HEK293 (cell line): ENCODE data around the gene STK11.

Experiments
- CTCF ChIP-seq: fragments of 450-650 bp; formaldehyde crosslinking; IDR thresholded peaks from 2 replicates; pipeline ENCODE4 v1.5.1; 2016; ENCODE audit warnings: missing biosample characterization, missing genetic modification characterization
- GLIS1 ChIP-seq: fragments of 450-650 bp; formaldehyde crosslinking; IDR thresholded peaks from 2 replicates; pipeline ENCODE4 v1.5.1; 2016; ENCODE audit warnings: missing biosample characterization, missing genetic modification characterization
- GLIS2 ChIP-seq: fragments of 450-650 bp; formaldehyde crosslinking; IDR thresholded peaks from 2 replicates; pipeline ENCODE4 v1.5.1; 2016; ENCODE audit warnings: missing biosample characterization, missing genetic modification characterization
- HOXD13 ChIP-seq: sonication (generic); formaldehyde crosslinking; IDR thresholded peaks from 2 replicates; pipeline ENCODE4 v1.8.0; 2022; ENCODE audit warnings: missing genetic modification reagents, borderline replicate concordance
- MEIS1 ChIP-seq: sonication (generic); formaldehyde crosslinking; IDR thresholded peaks from 2 replicates; pipeline ENCODE4 v1.8.1; 2022; ENCODE audit warnings: missing genetic modification reagents, mild to moderate bottlenecking, borderline replicate concordance
- PRDM10 ChIP-seq: fragments of 450-650 bp; formaldehyde crosslinking; IDR thresholded peaks from 2 replicates; pipeline ENCODE4 v1.5.1; 2016; ENCODE audit warnings: missing biosample characterization, missing genetic modification characterization
- SCRT2 ChIP-seq: fragments of 450-650 bp; formaldehyde crosslinking; IDR thresholded peaks from 2 replicates; pipeline ENCODE4 v1.5.1; 2016; ENCODE audit warnings: missing biosample characterization, missing genetic modification characterization
- SP7 ChIP-seq: fragments of 450-650 bp; formaldehyde crosslinking; IDR thresholded peaks from 2 replicates; pipeline ENCODE4 v1.5.1; 2016; ENCODE audit warnings: missing biosample characterization, missing genetic modification characterization
- TRIM28 ChIP-seq: IDR thresholded peaks from 2 replicates; pipeline ENCODE4 v1.6.1; 2011; ENCODE audit warnings: low read length, control low read depth, borderline replicate concordance
- ZBTB17 ChIP-seq: fragments of 450-650 bp; formaldehyde crosslinking; IDR thresholded peaks from 2 replicates; pipeline ENCODE4 v1.5.1; 2016; ENCODE audit warnings: missing biosample characterization, missing genetic modification characterization
- ZBTB26 ChIP-seq: fragments of 450-650 bp; formaldehyde crosslinking; optimal IDR thresholded peaks from 2 replicates; pipeline ENCODE3; 2016; ENCODE audit warnings: missing biosample characterization, mild to moderate bottlenecking, missing genetic modification characterization
- ZBTB8A ChIP-seq: fragments of 450-650 bp; formaldehyde crosslinking; IDR thresholded peaks from 2 replicates; pipeline ENCODE4 v1.5.1; 2016; ENCODE audit warnings: missing biosample characterization, missing genetic modification characterization
- ZFP37 ChIP-seq: fragments of 450-650 bp; formaldehyde crosslinking; IDR thresholded peaks from 2 replicates; pipeline ENCODE4 v1.5.1; 2016; ENCODE audit warnings: missing biosample characterization, missing genetic modification characterization
- ZFP41 ChIP-seq: fragments of 450-650 bp; formaldehyde crosslinking; IDR thresholded peaks from 2 replicates; pipeline ENCODE4 v1.5.1; 2016; ENCODE audit warnings: missing biosample characterization, missing genetic modification characterization, borderline replicate concordance
- ZNF132 ChIP-seq: fragments of 450-650 bp; formaldehyde crosslinking; IDR thresholded peaks from 2 replicates; pipeline ENCODE4 v1.5.1; 2017; ENCODE audit warnings: missing biosample characterization, missing genetic modification characterization, borderline replicate concordance
- ZNF16 ChIP-seq: fragments of 450-650 bp; formaldehyde crosslinking; IDR thresholded peaks from 2 replicates; pipeline ENCODE4 v1.5.1; 2016; ENCODE audit warnings: low read depth, missing biosample characterization, missing genetic modification characterization
- ZNF174 ChIP-seq: fragments of 450-650 bp; formaldehyde crosslinking; IDR thresholded peaks from 2 replicates; pipeline ENCODE4 v1.5.0; 2017; ENCODE audit warnings: missing biosample characterization, mild to moderate bottlenecking, missing genetic modification characterization
- ZNF2 ChIP-seq: fragments of 450-650 bp; formaldehyde crosslinking; IDR thresholded peaks from 2 replicates; pipeline ENCODE4 v1.5.1; 2016; ENCODE audit warnings: missing biosample characterization, missing genetic modification characterization
- ZNF24 ChIP-seq: fragments of 450-650 bp; formaldehyde crosslinking; IDR thresholded peaks from 2 replicates; pipeline ENCODE4 v1.5.1; 2016; ENCODE audit warnings: missing biosample characterization, missing genetic modification characterization
- ZNF292 ChIP-seq: fragments of 450-650 bp; formaldehyde crosslinking; IDR thresholded peaks from 2 replicates; pipeline ENCODE4 v1.5.1; 2016; ENCODE audit warnings: low read depth, missing biosample characterization, missing genetic modification characterization, borderline replicate concordance
- ZNF341 ChIP-seq: fragments of 450-650 bp; formaldehyde crosslinking; IDR thresholded peaks from 2 replicates; pipeline ENCODE4; 2016; ENCODE audit warnings: low read depth, missing biosample characterization, missing genetic modification characterization
- ZNF404 ChIP-seq: fragments of 450-650 bp; formaldehyde crosslinking; IDR thresholded peaks from 2 replicates; pipeline ENCODE4 v1.5.1; 2017; ENCODE audit warnings: missing biosample characterization, missing genetic modification characterization
- ZNF473 ChIP-seq: fragments of 450-650 bp; formaldehyde crosslinking; IDR thresholded peaks from 2 replicates; pipeline ENCODE4 v1.5.1; 2017; ENCODE audit warnings: missing biosample characterization, missing genetic modification characterization
- ZNF513 ChIP-seq: fragments of 450-650 bp; IDR thresholded peaks from 2 replicates; pipeline ENCODE4 v1.5.1; 2018; ENCODE audit warnings: missing biosample characterization, missing genetic modification characterization
- ZNF555 ChIP-seq: fragments of 450-650 bp; formaldehyde crosslinking; conservative IDR thresholded peaks from 2 replicates; pipeline ENCODE4 v1.5.1; 2017; ENCODE audit warnings: missing biosample characterization, mild to moderate bottlenecking, missing genetic modification characterization, inconsistent platforms
- ZNF585B ChIP-seq: fragments of 450-650 bp; formaldehyde crosslinking; IDR thresholded peaks from 2 replicates; pipeline ENCODE4 v1.5.1; 2016; ENCODE audit warnings: missing biosample characterization, missing genetic modification characterization
- ZNF596 ChIP-seq: fragments of 450-650 bp; IDR thresholded peaks from 2 replicates; pipeline ENCODE4 v1.5.0; 2018; ENCODE audit warnings: missing biosample characterization, mild to moderate bottlenecking, missing genetic modification characterization, moderate library complexity
- ZNF600 ChIP-seq: fragments of 450-650 bp; formaldehyde crosslinking; IDR thresholded peaks from 2 replicates; pipeline ENCODE4 v1.5.1; 2016; ENCODE audit warnings: missing biosample characterization, missing genetic modification characterization
- ZNF660 ChIP-seq: fragments of 450-650 bp; IDR thresholded peaks from 2 replicates; pipeline ENCODE4 v1.5.1; 2018; ENCODE audit warnings: missing biosample characterization, mild to moderate bottlenecking, missing genetic modification characterization
- ZNF692 ChIP-seq: fragments of 450-650 bp; formaldehyde crosslinking; IDR thresholded peaks from 2 replicates; pipeline ENCODE4 v1.5.1; 2016; ENCODE audit warnings: missing biosample characterization, missing genetic modification characterization
- ZNF830 ChIP-seq: fragments of 450-650 bp; IDR thresholded peaks from 2 replicates; pipeline ENCODE4 v1.5.0; 2018; ENCODE audit warnings: missing biosample characterization, missing genetic modification characterization, low read depth, mild to moderate bottlenecking, moderate library complexity
- ZSCAN23 ChIP-seq: fragments of 450-650 bp; formaldehyde crosslinking; IDR thresholded peaks from 2 replicates; pipeline ENCODE4 v1.5.1; 2016; ENCODE audit warnings: missing biosample characterization, missing genetic modification characterization

The STK11 gene

GRCh38 chr19:1267477-1268225 is 62.1 kb downstream of the STK11 start (continued):
- TF ChIP-seq ZNF596 = no peak
- no peak for TF ChIP-seq MEIS1
- TF ChIP-seq ZNF16 (tag by site-specific recombination) = no peak
- no peak for TF ChIP-seq TRIM28
- no peak for TF ChIP-seq ZNF132 (tag by site-specific recombination)
- TF ChIP-seq ZNF24 (tag by site-specific recombination) = peak; percentile 100
- peak; percentile 36 for TF ChIP-seq ZNF341 (tag by site-specific recombination)
- TF ChIP-seq ZFP37 (tag by site-specific recombination) = no peak
- no peak for TF ChIP-seq ZFP41
- no peak for TF ChIP-seq ZNF830 (tag by site-specific recombination)
- TF ChIP-seq ZNF174 (tag by site-specific recombination) = no peak
- no peak for TF ChIP-seq ZSCAN23 (tag by site-specific recombination)
- TF ChIP-seq ZBTB26 (tag by site-specific recombination) = no peak
- no peak for TF ChIP-seq ZNF513 (tag by site-specific recombination)
- TF ChIP-seq ZNF473 (tag by site-specific recombination) = no peak
- no peak for TF ChIP-seq ZNF555 (tag by site-specific recombination)
- peak; percentile 44; the same call in 1 of the 2 replicates for TF ChIP-seq PRDM10 (tag by site-specific recombination)
- no peak for TF ChIP-seq CTCF (tag by site-specific recombination)
- no peak for TF ChIP-seq ZNF660 (tag by site-specific recombination)
- peak; percentile 89 for TF ChIP-seq ZBTB8A (tag by site-specific recombination)
- no peak for TF ChIP-seq ZNF585B (tag by site-specific recombination)
- peak; percentile 72 for TF ChIP-seq GLIS2
- peak; percentile 40; the same call in 1 of the 2 replicates for TF ChIP-seq ZBTB17
- no peak; the same call in 1 of the 2 replicates for TF ChIP-seq ZNF2 (tag by site-specific recombination)
- no peak for TF ChIP-seq ZNF404 (tag by site-specific recombination)
- TF ChIP-seq SP7 (tag by site-specific recombination) = peak; percentile 58
- TF ChIP-seq ZNF692 (tag by site-specific recombination) = no peak
- TF ChIP-seq ZNF600 = no peak
- no peak for TF ChIP-seq ZNF292 (tag by site-specific recombination)
- peak; percentile 34 for TF ChIP-seq GLIS1 (tag by site-specific recombination)
- TF ChIP-seq HOXD13 (CRISPR knock-in tag) = no peak
- TF ChIP-seq SCRT2 = no peak
